ENCODE measurements around the gene LGALSL. TPM values are rescaled to one million over a fixed set of nuclear protein-coding genes. Genes with fewer than 3 reads are reported as not detected.

Gene LGALSL
- total RNA-seq, 1 experiment from 2014 or later = 23.8 TPM

DNA sequence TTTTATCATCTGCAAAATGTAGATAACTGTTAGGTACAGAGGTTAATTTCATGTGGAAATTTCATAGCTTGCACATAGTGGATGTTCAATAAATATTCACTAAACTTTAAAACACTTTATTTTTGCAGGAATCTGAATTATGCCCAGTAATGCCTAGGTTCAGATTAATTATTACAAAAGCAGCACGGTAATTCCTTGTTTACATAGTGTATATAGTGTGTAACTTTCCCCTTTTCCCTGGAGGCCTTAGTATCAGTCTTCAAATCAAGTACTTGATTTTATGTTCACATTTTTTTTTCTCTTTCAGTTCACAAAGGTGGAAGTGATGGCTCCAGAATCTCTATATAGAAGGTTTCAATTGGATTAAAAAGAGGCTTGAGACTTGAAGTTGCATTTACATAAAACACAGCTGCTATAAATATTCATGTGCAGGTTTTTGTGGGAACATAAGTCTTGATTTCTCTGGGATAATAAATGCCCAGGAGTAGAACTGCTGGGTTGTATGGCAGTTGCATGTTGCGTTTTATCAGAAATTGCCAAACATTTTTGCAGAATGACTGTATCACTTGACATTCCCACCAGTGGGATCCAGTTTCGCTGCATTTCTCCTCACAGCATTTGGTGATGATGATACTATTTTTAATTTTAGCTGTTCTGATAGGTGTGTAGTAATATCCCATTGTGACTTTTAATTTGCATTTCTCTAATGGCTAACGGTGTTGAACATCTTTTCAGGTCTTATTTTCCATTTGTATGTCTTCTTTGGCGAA lies 27.6 kb upstream of the LGALSL start:
- Histone ChIP-seq H2AK5ac (ENCODE audit: insufficient read length, low read length) (no peak overlapping the region), H3K79me2 (ENCODE audit: insufficient read depth, low read length) (no peaks in the 10 kb centered on the region), H2BK15ac (ENCODE audit: low read depth, low read length) (no peak overlapping the region), H2BK120ac (ENCODE audit: low read depth, low read length, poor library complexity, severe bottlenecking) (no peak overlapping the region), H3K18ac (ENCODE audit: insufficient read length, low read depth, low read length) (no peak overlapping the region), H2BK20ac (ENCODE audit: low read depth, low read length, poor library complexity, severe bottlenecking) (no peak overlapping the region), H3K4ac (ENCODE audit: low read depth, low read length) (no peak overlapping the region), H3K4me1 (ENCODE audit: insufficient read depth, low read length) (no peaks in the 10 kb centered on the region), H3K23me2 (ENCODE audit: insufficient read length, low read depth, low read length, poor library complexity, severe bottlenecking) (no peaks in the 10 kb centered on the region), H2BK5ac (ENCODE audit: insufficient read length, low read length) (no peak overlapping the region), H3K9me3 (ENCODE audit: control insufficient read depth, low read depth, low read length) (no peaks in the 10 kb centered on the region), H3K79me1 (ENCODE audit: insufficient read depth, low read depth, low read length, poor library complexity, severe bottlenecking) (no peaks in the 10 kb centered on the region), H3K9ac (ENCODE audit: extremely low read depth, insufficient read length, low read length) (no peak overlapping the region), H2BK12ac (ENCODE audit: insufficient read length, low read depth, low read length) (no peak overlapping the region), H3K4me2 (ENCODE audit: insufficient read depth, insufficient read length, low read length) (no peak overlapping the region), H4K8ac (replicated peaks; ENCODE audit: insufficient read length, low read depth, low read length) (no peak overlapping the region), H3K27me3 (ENCODE audit: insufficient read depth, low read length) (no peaks in the 10 kb centered on the region), H3T11ph (ENCODE audit: low read length) (no peak overlapping the region), H2AFZ (ENCODE audit: low read length) (no peak overlapping the region), H4K20me1 (ENCODE audit: control insufficient read depth, insufficient read depth, insufficient read length) (no peaks in the 10 kb centered on the region), H4K5ac (ENCODE audit: insufficient read length, low read depth, low read length) (no peak overlapping the region), H4K91ac (ENCODE audit: insufficient read length, low read depth, low read length) (no peak overlapping the region), H3K14ac (ENCODE audit: insufficient read depth, low read length) (no peak overlapping the region), H3K56ac (ENCODE audit: insufficient read length, low read depth, low read length) (no peak overlapping the region), H3K23ac (ENCODE audit: insufficient read length, low read depth, low read length) (no peak overlapping the region), H3K27ac (ENCODE audit: insufficient read length, low read depth, low read length) (no peak overlapping the region)
- no peaks in the 10 kb centered on the region; a peak in 1 of 7 replicates for H3K36me3 Mint-ChIP-seq (ENCODE audit: insufficient read depth in 1 of 3, low read depth in 3 of 3)
- WGBS (ENCODE audit: extremely low coverage, insufficient read length, low lambda C conversion rate) = no CpG with 5 or more reads among the region's 5 CpGs
- no peak overlapping the region for H3K4me3 Mint-ChIP-seq
- H3K4me1 Mint-ChIP-seq = peaks cover 0 to 4% of the 10 kb centered on the region in 2 experiments; a peak in 1 of 4 replicates
- no peak for DNase-seq
- peaks cover 0 to 3% of the 10 kb centered on the region in 2 experiments; a peak in 1 of 5 replicates for H3K9me3 Mint-ChIP-seq
- TF ChIP-seq CTCF (conservative IDR thresholded peaks at IDR 0.05) = no peak
- no peak overlapping the region for H3K27ac Mint-ChIP-seq
- peaks cover 2% of the 10 kb centered on the region; the same call in 1 of the 2 replicates for H3K27me3 Mint-ChIP-seq (ENCODE audit: low read depth)

All from H9 (cell line).